T-cell (primary cell): ENCODE data around the gene AKAP13. TPM values are rescaled to one million over a fixed set of nuclear protein-coding genes. Genes with fewer than 3 reads are reported as not detected.

ENCODE experiments used
- ATAC-seq, 4 experiments: fragments of 200-7000 bp in 3 of 4; fragments of 150-1000 bp in 1 of 4; cut with Tn5 transposase; replicated peaks in 1 of 4; 1 replicate in 3 of 4; 2 replicates in 1 of 4; pipeline ENCODE4 v1.10.0; 2021; ENCODE audit warnings: moderate library complexity in 3 of 4, mild to moderate bottlenecking in 2 of 4, moderate number of reproducible peaks in 1 of 4
- CTCF ChIA-PET, 2 donors: fragments of 300-600 bp; sonication (Branson Sonifier 250); formaldehyde crosslinking; loops; one replicate each; lab custom pipeline; 2022; ENCODE audit warnings: antibody characterized with exemption in 2 of 2; lab: Charles Lee
- POLR2A ChIA-PET, 2 donors: fragments of 300-600 bp; sonication (Branson Sonifier 250); formaldehyde crosslinking; loops; one replicate each; lab custom pipeline; 2022; ENCODE audit warnings: antibody characterized with exemption in 2 of 2; lab: Charles Lee
- DNase-seq, 35 experiments: peaks; one replicate each; pipeline versions ENCODE4 v3.0.0 to v3.0.0-alpha.2; 2013 to 2023
- H3K27ac ChIP-seq: one replicate; pipeline ENCODE4 v1.5.1; 2013; ENCODE audit warnings: low read length
- H3K27me3 ChIP-seq, 2 experiments: replicated peaks in 1 of 2; 1 replicate in 1 of 2; 2 replicates in 1 of 2; pipeline versions ENCODE4 v1.6.1 to v1.7.0; 2013; ENCODE audit warnings: low read length in 1 of 2, mixed read lengths in 1 of 2; ENCODE audit not compliant: control insufficient read depth in 2 of 2, insufficient read depth in 2 of 2; ENCODE audit errors: extremely low read depth in 1 of 2
- H3K36me3 ChIP-seq, 2 donors: 1 replicate in 1 of 2; 2 replicates in 1 of 2; pipeline versions ENCODE4 v1.6.1 to v1.7.0; 2013; ENCODE audit warnings: low read length in 1 of 2; ENCODE audit not compliant: control insufficient read depth in 2 of 2, insufficient read depth in 1 of 2; ENCODE audit errors: extremely low read depth in 1 of 2
- H3K4me1 ChIP-seq, 2 experiments: 1 replicate in 1 of 2; 2 replicates in 1 of 2; pipeline versions ENCODE4 v1.6.1 to v1.7.0; 2013; ENCODE audit warnings: low read length in 2 of 2, mixed read lengths in 1 of 2; ENCODE audit not compliant: insufficient read depth in 2 of 2, control insufficient read depth in 1 of 2; ENCODE audit errors: extremely low read depth in 1 of 2
- H3K4me3 ChIP-seq, 2 donors: 1 replicate in 1 of 2; 2 replicates in 1 of 2; pipeline versions ENCODE4 v1.5.1 to v1.7.0; 2013; ENCODE audit warnings: mild to moderate bottlenecking in 2 of 2, low read length in 1 of 2, moderate library complexity in 1 of 2; ENCODE audit not compliant: control insufficient read depth in 1 of 2; ENCODE audit errors: extremely low read depth in 1 of 2
- H3K9me3 ChIP-seq: 2 replicates; pipeline ENCODE4 v1.7.0; 2013
- H3K27ac Mint-ChIP-seq, 2 donors: one replicate each; pipeline ENCODE4 v1.8.0; 2020 to 2021; ENCODE audit warnings: mild to moderate bottlenecking in 2 of 2, mixed read lengths in 2 of 2
- H3K27me3 Mint-ChIP-seq, 2 donors: one replicate each; pipeline ENCODE4 v1.8.0; 2021 to 2022; ENCODE audit warnings: mixed read lengths in 2 of 2
- H3K36me3 Mint-ChIP-seq: one replicate; pipeline ENCODE4 v1.8.0; 2021; ENCODE audit warnings: mixed read lengths
- H3K4me1 Mint-ChIP-seq, 3 donors: one replicate each; pipeline ENCODE4 v1.8.0; 2020 to 2022; ENCODE audit warnings: mixed read lengths in 3 of 3, mild to moderate bottlenecking in 1 of 3
- H3K4me3 Mint-ChIP-seq, 3 donors: one replicate each; pipeline ENCODE4 v1.8.0; 2020 to 2022; ENCODE audit warnings: mild to moderate bottlenecking in 3 of 3, mixed read lengths in 3 of 3, moderate library complexity in 3 of 3
- H3K9me3 Mint-ChIP-seq, 3 donors: one replicate each; pipeline ENCODE4 v1.8.0; 2020 to 2022; ENCODE audit warnings: mixed read lengths in 3 of 3
- WGBS: methylation state at CpG from one replicate; pipeline ENCODE4 v1.1.5; 2013; ENCODE audit warnings: missing lambda C conversion rate; ENCODE audit not compliant: insufficient coverage; 5-methylcytosine and 5-hydroxymethylcytosine counted together
- total RNA-seq, 35 experiments: library from RNA in 6 of 35; stranded (reverse) in 6 of 35; fragments of 120-200 nt in 1 of 35; gene quantifications; one replicate each; pipeline versions ENCODE4 v1.2.1 to v1.2.4 and lab custom pipeline; 2013 to 2026

The AKAP13 gene
- total RNA-seq, 5 donors from 2014 or later (not counting 1 experiment from before 2014, with no cell fraction given): 232 to 391 (median 281) TPM

DNA sequence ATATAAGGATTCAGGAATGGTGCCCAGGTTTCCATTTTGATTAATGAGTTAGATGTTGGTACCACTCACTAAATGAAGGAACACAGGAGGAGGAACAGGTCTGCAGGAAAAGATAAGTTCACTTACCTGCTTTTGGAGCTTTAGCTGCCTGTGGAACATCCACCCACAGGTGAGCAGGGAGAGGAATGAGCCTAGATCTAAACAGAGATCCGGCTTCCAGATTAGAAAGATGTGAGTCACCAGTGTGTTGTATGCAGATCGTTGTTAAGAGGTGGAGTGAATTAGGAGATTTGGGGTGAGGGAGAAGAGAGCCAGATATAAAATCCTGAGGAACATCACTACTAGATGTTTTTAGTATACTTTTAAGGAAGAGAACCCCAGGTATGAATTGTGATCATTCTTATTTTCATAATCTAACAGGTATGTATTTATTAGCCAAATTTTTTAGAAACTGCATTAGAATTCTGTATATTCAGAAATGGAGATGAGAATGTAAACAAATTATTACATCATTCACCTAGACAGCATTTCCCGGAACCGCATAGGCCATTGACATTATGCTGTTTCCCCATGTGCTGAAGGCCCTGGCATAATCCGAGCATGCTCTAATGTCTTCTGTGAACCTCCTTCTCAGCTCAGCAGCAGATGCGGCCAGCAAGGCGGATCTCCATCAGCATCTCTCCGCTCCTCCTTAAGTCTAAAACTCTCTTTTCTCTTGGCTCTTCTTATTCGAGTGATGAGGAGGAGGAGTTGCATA lies 296.1 kb downstream of the AKAP13 start:
- H3K27ac Mint-ChIP-seq: peak overlapping the region; percentile 37 to 50
- peaks cover 0 to 49% of the 10 kb centered on the region in 2 donors for H3K36me3 ChIP-seq
- ATAC-seq (no peak), DNase-seq (no peak)
- peaks cover 0 to 16% (median 15%) of the 10 kb centered on the region in 3 donors for H3K4me1 Mint-ChIP-seq
- H3K9me3 ChIP-seq: no peaks in the 10 kb centered on the region
- H3K27me3 Mint-ChIP-seq: no peaks in the 10 kb centered on the region
- no peaks in the 10 kb centered on the region for H3K27me3 ChIP-seq
- no peak overlapping the region for H3K4me3 Mint-ChIP-seq
- POLR2A ChIA-PET: interaction anchor here in 1 of 2 donors (0.7 kb wide), 1 partner anchor 9 kb away, joined by 3 read pairs; no protein-coding TSS in a partner anchor
- no peaks in the 10 kb centered on the region for H3K9me3 Mint-ChIP-seq
- peaks cover 53% of the 10 kb centered on the region for H3K36me3 Mint-ChIP-seq
- CTCF ChIA-PET: interaction anchor here (0.7 kb wide), 2 partner anchors 15 to 133 kb away, joined by 3 to 5 read pairs; no protein-coding TSS in a partner anchor
- no peaks in the 10 kb centered on the region for H3K4me1 ChIP-seq
- H3K27ac ChIP-seq: no peak overlapping the region
- WGBS: 100% methylated on average over 1 of the region's 9 CpGs
- H3K4me3 ChIP-seq: no peak overlapping the region

DNA sequence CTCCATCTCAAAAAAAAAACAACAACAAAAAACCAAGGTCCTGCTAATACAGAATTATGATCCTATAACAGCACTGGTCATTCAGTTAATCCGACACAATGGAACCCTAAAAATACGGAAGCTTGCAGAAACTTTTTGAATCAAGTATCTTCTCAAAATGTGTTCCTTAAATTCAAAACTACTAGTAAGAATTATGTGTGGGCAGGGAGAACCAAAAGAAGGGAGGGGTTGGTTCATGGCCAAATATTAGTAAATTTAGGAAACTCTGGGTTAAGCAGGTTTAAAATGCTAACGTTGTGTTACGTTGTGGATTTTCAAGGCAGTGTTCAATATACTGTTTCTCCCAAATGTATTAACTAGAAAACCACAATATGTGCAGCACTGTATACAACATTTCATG lies 298.8 kb downstream of the AKAP13 start:
- H3K27me3 ChIP-seq: no peaks in the 10 kb centered on the region
- ATAC-seq: no peak
- no peak overlapping the region for H3K4me3 Mint-ChIP-seq
- no peaks in the 10 kb centered on the region for H3K9me3 ChIP-seq
- H3K36me3 ChIP-seq: peaks cover 0 to 40% of the 10 kb centered on the region in 2 donors
- DNase-seq: no peak
- ChIA-PET CTCF (no interaction called here), POLR2A (interaction anchor here in 1 of 2 donors (0.6 kb wide), 1 partner anchor 22 kb away, joined by 5 read pairs; no protein-coding TSS in a partner anchor)
- no peak overlapping the region for H3K27ac ChIP-seq
- no peaks in the 10 kb centered on the region for H3K9me3 Mint-ChIP-seq
- peak overlapping the region in 1 of 2 donors; percentile 64 for H3K27ac Mint-ChIP-seq
- H3K36me3 Mint-ChIP-seq: peaks cover 45% of the 10 kb centered on the region
- H3K4me1 Mint-ChIP-seq: peaks cover 0 to 16% (median 10%) of the 10 kb centered on the region in 3 donors
- WGBS: no CpG with 5 or more reads among the region's 4 CpGs
- H3K4me3 ChIP-seq: no peak overlapping the region
- no peaks in the 10 kb centered on the region for H3K27me3 Mint-ChIP-seq
- H3K4me1 ChIP-seq: no peaks in the 10 kb centered on the region

DNA sequence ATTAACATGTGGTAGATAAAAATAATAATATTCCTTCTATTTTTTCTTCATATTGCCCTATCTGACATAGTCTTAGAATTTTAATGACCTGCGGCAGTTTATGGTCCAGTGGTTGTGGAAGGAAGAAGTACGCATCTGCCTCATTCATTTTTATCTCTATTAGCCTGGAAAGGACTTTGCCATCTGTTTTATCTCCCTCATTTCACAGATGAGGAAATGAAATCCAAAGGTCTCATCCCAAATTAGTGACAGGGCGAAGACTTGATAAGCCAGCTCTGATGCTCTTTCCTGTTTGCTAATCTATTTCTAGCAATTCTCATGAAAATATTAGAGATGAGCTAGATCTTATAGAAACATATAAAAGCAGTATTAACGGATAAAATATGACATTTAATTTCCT lies 301.0 kb downstream of the AKAP13 start:
- Mint-ChIP-seq H3K9me3 (no peaks in the 10 kb centered on the region), H3K4me1 (peaks cover 6 to 12% (median 9%) of the 10 kb centered on the region in 3 donors), H3K36me3 (peaks cover 45% of the 10 kb centered on the region), H3K4me3 (no peak overlapping the region), H3K27me3 (no peaks in the 10 kb centered on the region), H3K27ac (peak overlapping the region; percentile 1 to 23)
- H3K4me1 ChIP-seq: peaks cover 0 to 3% of the 10 kb centered on the region in 2 experiments
- ATAC-seq (no peak), DNase-seq (no peak)
- no CpG with 5 or more reads among the region's 4 CpGs for WGBS
- no peak overlapping the region for H3K27ac ChIP-seq
- H3K36me3 ChIP-seq: peaks cover 0 to 47% of the 10 kb centered on the region in 2 donors
- ChIA-PET CTCF (no interaction called here), POLR2A (interaction anchor here in 1 of 2 donors (0.6 kb wide), 2 partner anchors 54 to 65 kb away, joined by 3 to 5 read pairs; no protein-coding TSS in a partner anchor)
- H3K4me3 ChIP-seq: no peak overlapping the region
- no peaks in the 10 kb centered on the region for H3K27me3 ChIP-seq
- no peaks in the 10 kb centered on the region for H3K9me3 ChIP-seq

DNA sequence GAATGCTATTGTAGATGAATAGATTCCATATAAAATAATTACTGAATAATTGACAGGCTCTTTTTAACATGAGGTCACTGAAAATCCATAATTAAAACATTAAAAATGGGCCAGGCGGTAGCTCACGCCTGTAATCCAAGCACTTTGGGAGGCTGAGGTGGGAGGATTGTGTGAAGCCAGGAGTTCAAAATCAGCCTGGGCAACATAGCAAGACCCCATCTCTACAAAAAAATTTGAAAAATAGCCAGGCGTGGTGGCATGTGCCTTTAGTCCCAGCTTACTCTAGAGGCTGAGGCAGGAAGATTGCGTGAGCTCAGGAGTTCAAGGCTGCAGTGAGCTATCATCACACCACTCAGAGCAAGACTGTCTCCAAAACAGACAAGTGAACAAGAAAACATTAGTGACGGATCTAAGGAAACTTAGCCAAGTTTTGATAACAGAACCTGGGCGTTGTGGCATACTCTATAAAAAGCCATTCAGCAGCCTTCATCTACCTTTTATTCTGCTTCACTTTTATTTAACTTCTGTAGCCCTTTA lies 303.8 kb downstream of the AKAP13 start:
- Histone ChIP-seq H3K4me3 (no peak overlapping the region), H3K27me3 (no peaks in the 10 kb centered on the region), H3K9me3 (no peaks in the 10 kb centered on the region), H3K4me1 (peaks cover 7 to 24% of the 10 kb centered on the region in 2 experiments), H3K36me3 (peaks cover 0 to 40% of the 10 kb centered on the region in 2 donors), H3K27ac (no peak overlapping the region)
- POLR2A ChIA-PET: interaction anchor here in 1 of 2 donors (0.6 kb wide), 1 partner anchor 35 kb away, joined by 3 read pairs; no protein-coding TSS in a partner anchor
- Mint-ChIP-seq H3K27me3 (no peaks in the 10 kb centered on the region), H3K9me3 (no peaks in the 10 kb centered on the region), H3K4me1 (peaks cover 32 to 36% (median 32%) of the 10 kb centered on the region in 3 donors), H3K4me3 (no peak overlapping the region), H3K36me3 (peaks cover 40% of the 10 kb centered on the region), H3K27ac (peak overlapping the region; percentile 32 to 94)
- DNase-seq: no peak
- WGBS: 100% methylated on average over 3 of the region's 6 CpGs
- CTCF ChIA-PET: no interaction called here
- no peak for ATAC-seq

DNA sequence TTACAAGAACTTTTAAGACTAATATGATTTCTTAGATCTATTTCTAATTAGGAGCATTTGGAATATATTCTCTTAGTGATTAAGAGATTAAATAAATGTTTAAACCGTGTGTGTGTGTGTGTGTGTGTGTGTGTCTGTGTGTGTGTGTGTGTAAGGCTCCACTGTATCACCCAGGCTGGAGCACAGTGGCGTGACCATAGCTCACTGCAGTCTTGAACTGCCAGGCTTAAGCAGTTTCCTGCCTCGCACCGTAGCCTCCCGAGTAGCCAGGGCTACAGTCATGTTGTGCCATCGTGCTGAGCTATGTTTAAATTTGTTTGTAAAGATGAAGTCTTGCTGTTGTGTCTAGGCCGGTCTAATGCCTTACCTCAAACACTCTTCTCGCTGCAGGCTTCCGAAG lies 305.0 kb downstream of the AKAP13 start:
- peak overlapping the region in 1 of 2 donors; percentile 94 for H3K27ac Mint-ChIP-seq
- H3K36me3 Mint-ChIP-seq: peaks cover 34% of the 10 kb centered on the region
- H3K9me3 Mint-ChIP-seq: no peaks in the 10 kb centered on the region
- H3K4me3 ChIP-seq: no peak overlapping the region
- no peak overlapping the region for H3K27ac ChIP-seq
- 60% methylated on average over 1 of the region's 9 CpGs for WGBS
- ChIA-PET POLR2A (no interaction called here), CTCF (no interaction called here)
- H3K36me3 ChIP-seq: peaks cover 0 to 33% of the 10 kb centered on the region in 2 donors
- ATAC-seq: no peak
- no peak for DNase-seq
- H3K27me3 ChIP-seq: no peaks in the 10 kb centered on the region
- H3K27me3 Mint-ChIP-seq: no peaks in the 10 kb centered on the region
- H3K4me3 Mint-ChIP-seq: no peak overlapping the region
- H3K4me1 Mint-ChIP-seq: peaks cover 39 to 43% (median 42%) of the 10 kb centered on the region in 3 donors
- H3K9me3 ChIP-seq: no peaks in the 10 kb centered on the region
- H3K4me1 ChIP-seq: peaks cover 7 to 27% of the 10 kb centered on the region in 2 experiments

DNA sequence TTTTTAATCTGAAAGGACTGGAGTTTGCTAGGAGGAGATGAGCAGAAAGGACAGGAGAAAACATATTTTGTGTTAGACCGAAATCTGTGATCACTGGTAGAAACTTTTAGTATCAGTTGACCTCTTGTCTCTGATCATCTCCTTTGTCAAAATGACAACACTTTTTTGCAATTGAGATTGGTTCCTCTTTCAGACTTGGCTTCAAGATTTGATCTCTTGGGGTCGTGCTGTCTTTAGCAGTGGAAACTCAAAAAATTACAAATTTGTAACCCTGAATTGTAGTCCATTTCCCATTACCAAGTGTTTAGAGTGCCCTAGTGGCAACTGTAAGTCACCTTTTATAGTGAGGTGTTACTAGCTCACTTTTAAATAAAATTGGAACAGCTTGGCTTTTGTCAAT lies 306.9 kb downstream of the AKAP13 start:
- Mint-ChIP-seq H3K4me3 (peak overlapping the region in 1 of 3 donors; percentile 15), H3K9me3 (no peaks in the 10 kb centered on the region), H3K4me1 (peaks cover 48 to 61% (median 56%) of the 10 kb centered on the region in 3 donors), H3K36me3 (peaks cover 30% of the 10 kb centered on the region), H3K27me3 (no peaks in the 10 kb centered on the region), H3K27ac (peak overlapping the region; percentile 92 to 94)
- peaks cover 0 to 31% of the 10 kb centered on the region in 2 donors for H3K36me3 ChIP-seq
- H3K9me3 ChIP-seq: no peaks in the 10 kb centered on the region
- WGBS: 100% methylated on average over 1 of the region's 2 CpGs
- DNase-seq: no peak
- no peak for ATAC-seq
- H3K27ac ChIP-seq: peak overlapping the region; percentile 72
- H3K27me3 ChIP-seq: no peaks in the 10 kb centered on the region
- ChIA-PET CTCF (interaction anchor here (0.6 to 1.2 kb wide), 5 partner anchors 16 to 378 kb away, joined by 4 to 5 read pairs (median 5); no protein-coding TSS in a partner anchor), POLR2A (interaction anchor here (0.6 to 0.7 kb wide), 4 partner anchors 20 to 74 kb away, joined by 3 to 6 read pairs (median 5); no protein-coding TSS in a partner anchor)
- H3K4me1 ChIP-seq: peaks cover 16 to 43% of the 10 kb centered on the region in 2 experiments
- no peak overlapping the region for H3K4me3 ChIP-seq
